Keratinocyte (primary cell): Measurements from ENCODE around the gene ELF1. TPM values are rescaled to one million over a fixed set of nuclear protein-coding genes. Genes with fewer than 3 reads are reported as not detected.

Experiments
- DNase-seq: peaks from one replicate; pipeline ENCODE4 v3.0.0-alpha.2; 2011; ENCODE audit warnings: low read depth, missing footprints, low spot score
- FAIRE-seq: peaks from 2 replicates; lab custom pipeline; 2011; peaks lifted over from hg19 to GRCh38; lab: Jason Lieb, UNC
- H2AFZ ChIP-seq: 2 replicates; pipeline ENCODE4 v1.6.0; 2012; ENCODE audit warnings: low read length, control low read depth, inconsistent platforms; ENCODE audit not compliant: control insufficient read depth
- H3K27ac ChIP-seq: 2 replicates; pipeline ENCODE4 v1.5.1; 2011; ENCODE audit warnings: low read length; ENCODE audit not compliant: control insufficient read depth, insufficient read depth
- H3K27me3 ChIP-seq: 3 replicates; pipeline ENCODE4 v1.6.0; 2011; ENCODE audit warnings: low read length; ENCODE audit not compliant: control insufficient read depth, insufficient read depth; ENCODE audit errors: extremely low read depth
- H3K36me3 ChIP-seq, 2 experiments: 2 replicates in 1 of 2; 3 replicates in 1 of 2; pipeline ENCODE4 v1.5.1; 2011; ENCODE audit warnings: low read length in 2 of 2, mild to moderate bottlenecking in 1 of 2; ENCODE audit not compliant: control insufficient read depth in 2 of 2, insufficient read depth in 2 of 2; ENCODE audit errors: extremely low read depth in 1 of 2
- H3K4me1 ChIP-seq: 3 replicates; pipeline ENCODE4 v1.5.1; 2011; ENCODE audit warnings: low read length; ENCODE audit not compliant: control insufficient read depth, insufficient read depth; ENCODE audit errors: extremely low read depth
- H3K4me2 ChIP-seq: 3 replicates; pipeline ENCODE4 v1.6.0; 2011; ENCODE audit warnings: low read depth, low read length; ENCODE audit not compliant: control insufficient read depth, insufficient read depth; ENCODE audit errors: extremely low read depth
- H3K4me3 ChIP-seq, 3 experiments: fragments of 200-600 bp in 1 of 3; sonication (generic) in 1 of 3; 2 replicates in 2 of 3; 3 replicates in 1 of 3; pipeline ENCODE4 v1.5.1; 2011 to 2016; ENCODE audit warnings: low read length in 3 of 3, mild to moderate bottlenecking in 3 of 3, control low read depth in 2 of 3, inconsistent platforms in 1 of 3, low read depth in 1 of 3, mixed read lengths in 1 of 3, mixed run types in 1 of 3, moderate library complexity in 1 of 3; ENCODE audit not compliant: control insufficient read depth in 2 of 3, insufficient read depth in 2 of 3; ENCODE audit errors: extremely low read depth in 1 of 3
- H3K79me2 ChIP-seq: 2 replicates; pipeline ENCODE4 v1.6.0; 2012; ENCODE audit warnings: low read length; ENCODE audit not compliant: control insufficient read depth, insufficient read depth
- H3K9ac ChIP-seq: 3 replicates; pipeline ENCODE4 v1.6.0; 2011; ENCODE audit warnings: low read length; ENCODE audit not compliant: control insufficient read depth, insufficient read depth; ENCODE audit errors: extremely low read depth
- H3K9me1 ChIP-seq: 3 replicates; pipeline ENCODE4 v1.6.0; 2011; ENCODE audit warnings: low read length; ENCODE audit not compliant: control insufficient read depth, insufficient read depth; ENCODE audit errors: extremely low read depth
- H3K9me3 ChIP-seq: 2 replicates; pipeline ENCODE4 v1.5.1; 2012; ENCODE audit warnings: low read depth, low read length; ENCODE audit not compliant: control insufficient read depth
- H4K20me1 ChIP-seq: 3 replicates; pipeline ENCODE4 v1.6.0; 2011; ENCODE audit warnings: low read length; ENCODE audit not compliant: control insufficient read depth, insufficient read depth; ENCODE audit errors: extremely low read depth
- CTCF ChIP-seq, 3 experiments: IDR thresholded peaks in 1 of 3; conservative IDR thresholded peaks in 1 of 3; optimal IDR thresholded peaks in 1 of 3; 2 replicates in 2 of 3; 3 replicates in 1 of 3; pipeline versions ENCODE3 to v1.5.1; 2011; ENCODE audit warnings: low read length in 3 of 3, mild to moderate bottlenecking in 3 of 3, moderate library complexity in 2 of 3, control low read depth in 1 of 3, inconsistent platforms in 1 of 3; ENCODE audit not compliant: insufficient read depth in 2 of 3; ENCODE audit errors: extremely low read depth in 1 of 3
- EZH2 ChIP-seq: IDR thresholded peaks from one replicate; pipeline ENCODE4 v1.6.1; 2012; ENCODE audit warnings: inconsistent platforms, mild to moderate bottlenecking, low read length, moderate library complexity
- dilution Hi-C: fragments of 300-500 bp; cut with MboI; formaldehyde crosslinking; loops from one replicate; pipeline ENCODE4 v1.7.0; 2020; ENCODE audit warnings: low sequenced_read_pairs; ENCODE audit not compliant: extremely low pct_ligation_motif_present
- polyA plus RNA-seq, 5 experiments: library from polyadenylated mRNA; depleted of rRNA in 3 of 5; stranded (reverse) in 3 of 5; stranded (forward) in 1 of 5; unstranded in 1 of 5; fragments of >200 nt; gene quantifications; 1 replicate in 1 of 5; 2 replicates in 3 of 5; 3 replicates in 1 of 5; pipeline versions ENCODE4 v1.2.1 to v1.2.3, GENCODE V29; 2011 to 2012; ENCODE audit warnings: missing spikeins in 2 of 5, low read depth in 1 of 5, low replicate concordance in 1 of 5

Gene ELF1
- polyA plus RNA-seq, 1 donor (not counting 4 experiments of a cell fraction or from before 2014, with no cell fraction given): 57.6 TPM

DNA sequence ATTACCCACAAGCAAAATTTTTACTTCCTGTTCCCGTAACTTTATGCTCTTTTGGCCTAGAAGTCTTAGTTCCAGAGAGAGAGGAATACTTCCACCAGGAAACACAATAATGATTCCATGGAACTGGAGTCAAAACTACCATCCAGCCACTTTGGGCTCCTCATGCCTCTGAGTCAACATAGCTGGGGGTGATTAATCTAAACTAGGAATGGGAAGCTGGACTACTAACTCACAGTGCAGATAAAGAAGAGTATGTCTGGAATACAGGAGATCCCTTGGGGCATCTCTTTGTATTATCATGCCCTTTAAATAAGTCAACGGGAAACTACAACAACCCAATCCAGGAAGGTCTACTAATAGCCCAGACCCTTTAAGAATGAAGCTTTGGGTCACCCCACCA, 8.9 kb upstream of the ELF1 start:
- Histone ChIP-seq H3K27me3 (no peaks in the 10 kb centered on the region), H3K27ac (no peak overlapping the region), H3K4me2 (no peak overlapping the region), H2AFZ (no peak overlapping the region), H4K20me1 (no peaks in the 10 kb centered on the region), H3K36me3 (peaks cover 3 to 4% of the 10 kb centered on the region in 2 experiments), H3K79me2 (peaks cover 40% of the 10 kb centered on the region), H3K4me3 (no peak overlapping the region), H3K4me1 (no peaks in the 10 kb centered on the region), H3K9ac (no peak overlapping the region), H3K9me3 (no peaks in the 10 kb centered on the region), H3K9me1 (no peaks in the 10 kb centered on the region)
- FAIRE-seq (peak; percentile 44), DNase-seq (no peak)
- dilution Hi-C loops: no loop called here
- TF ChIP-seq EZH2 (no peak), CTCF (optimal IDR thresholded peaks at IDR 0.05 in 1 of 3, IDR thresholded peaks at IDR 0.05 in 1 of 3, conservative IDR thresholded peaks at IDR 0.05 in 1 of 3; ENCODE audit: extremely low read depth in 1 of 3, insufficient read depth in 2 of 3, low read length in 3 of 3) (no peak)

DNA sequence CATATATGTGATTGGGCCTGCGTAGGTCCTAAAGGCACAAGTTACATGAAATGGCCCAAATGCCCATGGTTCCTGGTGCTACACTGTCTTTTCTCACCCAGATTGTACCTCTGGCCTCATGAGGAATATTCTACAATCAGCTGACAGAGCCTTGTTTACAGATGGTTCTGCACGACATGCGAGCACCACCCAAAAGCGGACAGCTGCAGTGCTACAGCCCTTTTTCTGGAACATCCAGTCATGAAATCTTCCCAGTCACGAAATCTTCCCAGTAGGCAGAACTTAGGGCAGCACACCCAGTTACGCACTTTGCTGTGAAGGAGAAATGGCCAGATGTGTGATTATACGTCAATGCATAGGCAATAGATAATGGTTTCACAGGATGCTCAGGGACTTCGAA, 7.7 kb upstream of the ELF1 start:
- Histone ChIP-seq H3K4me1 (no peaks in the 10 kb centered on the region), H3K27ac (no peak overlapping the region), H3K4me2 (no peak overlapping the region), H2AFZ (no peak overlapping the region), H3K9ac (no peak overlapping the region), H3K79me2 (peaks cover 45% of the 10 kb centered on the region), H3K4me3 (no peak overlapping the region), H3K9me3 (no peaks in the 10 kb centered on the region), H3K27me3 (no peaks in the 10 kb centered on the region), H4K20me1 (no peaks in the 10 kb centered on the region), H3K36me3 (peaks cover 3 to 4% of the 10 kb centered on the region in 2 experiments), H3K9me1 (no peaks in the 10 kb centered on the region)
- FAIRE-seq (no peak), DNase-seq (no peak)
- dilution Hi-C loops: no loop called here
- TF ChIP-seq CTCF (optimal IDR thresholded peaks at IDR 0.05 in 1 of 3, IDR thresholded peaks at IDR 0.05 in 1 of 3, conservative IDR thresholded peaks at IDR 0.05 in 1 of 3; ENCODE audit: extremely low read depth in 1 of 3, insufficient read depth in 2 of 3, low read length in 3 of 3) (no peak), EZH2 (no peak)
